A673 (cell line): Measurements from ENCODE around the gene PPOX.

Experiments used
- CTCF ChIP-seq: fragments of 300-800, 200-600 bp; sonication (generic); conservative IDR thresholded peaks from 2 replicates; pipeline ENCODE4 v1.5.1; 2017; ENCODE audit warnings: low read depth, mild to moderate bottlenecking, antibody characterized with exemption, low read length, moderate library complexity, mixed read lengths
- EZH2 ChIP-seq: fragments of 200-600 bp; sonication (generic); IDR thresholded peaks from 2 replicates; pipeline ENCODE4 v1.6.1; 2017; ENCODE audit warnings: borderline replicate concordance, low read depth, mild to moderate bottlenecking, mixed read lengths, antibody characterized with exemption, low read length; ENCODE audit not compliant: poor library complexity, severe bottlenecking

- TF ChIP-seq CTCF (no peak), EZH2 (no peak)
These were observed 7.5 kb downstream of the PPOX start for GRCh38 chr1:161173711-161174110.
